NCI-H1417 (cell line): Measurements from ENCODE around the gene TTLL9.

Experiments used
- DNase-seq, 3 experiments: peaks; one replicate each; lab custom pipeline; 2025; lab: John Stamatoyannopoulos, UW

TTLL9 gene

DNA sequence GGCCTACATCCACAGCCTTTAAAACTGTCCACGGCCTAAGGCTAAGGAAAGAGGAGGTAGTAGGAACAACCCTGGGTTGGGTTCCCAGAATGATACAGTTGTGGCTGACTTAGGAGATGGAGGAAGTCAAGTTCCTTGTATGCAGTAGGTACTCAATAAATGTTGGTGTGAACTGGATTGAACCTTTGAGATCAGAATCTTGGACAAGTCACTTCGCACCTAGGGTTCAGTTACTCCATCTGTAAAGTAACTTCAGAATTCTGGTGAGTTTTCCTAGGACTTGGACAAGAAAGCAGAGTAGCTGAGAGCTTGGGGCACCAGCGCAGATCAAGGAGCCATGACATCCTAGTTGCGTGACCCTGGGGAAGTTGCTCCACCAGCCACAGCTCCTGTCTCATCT is 106.6 kb downstream of the TTLL9 start:
- no peak for DNase-seq

DNA sequence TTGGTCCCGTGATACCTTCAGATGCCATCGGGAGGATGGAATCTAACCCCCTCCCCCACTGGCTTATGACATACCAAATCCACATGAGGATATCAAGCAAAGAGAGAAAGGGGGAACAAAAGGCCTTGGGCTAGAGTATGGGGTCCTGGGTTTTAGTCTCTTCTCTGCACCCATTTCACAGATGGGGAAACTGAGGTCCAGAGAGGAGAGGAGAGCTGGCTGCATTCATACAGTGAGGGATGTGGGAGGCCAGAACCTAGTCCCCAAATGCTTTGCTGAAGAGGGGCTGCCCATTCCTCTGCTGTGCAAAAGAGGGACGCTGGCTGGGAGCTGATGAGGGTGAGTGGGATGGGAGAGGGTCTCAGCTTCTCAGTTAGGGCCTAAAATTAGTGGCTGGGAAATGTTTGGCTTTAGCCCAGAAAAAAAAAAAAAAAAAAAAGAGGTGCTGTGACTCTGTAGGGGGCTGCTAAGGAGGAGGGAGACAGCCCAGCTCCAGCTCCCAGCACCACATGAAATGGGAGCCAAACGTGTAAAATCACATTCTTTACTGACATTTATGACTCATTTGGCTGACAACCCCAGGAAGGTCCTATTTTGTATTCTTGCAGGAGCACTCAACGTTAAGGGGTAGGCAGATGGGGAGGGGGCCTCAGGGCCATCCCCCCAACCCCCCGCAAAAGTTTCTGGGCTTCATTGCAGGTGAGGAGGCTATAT is 109.4 kb downstream of the TTLL9 start:
- no peak for DNase-seq

GRCh38 chr20:31981784-31982183 is 111.3 kb downstream of the TTLL9 start:
- no peak for DNase-seq

- no peak for DNase-seq
Measured at GRCh38 chr20:31984981-31985471, 114.6 kb downstream of the TTLL9 start.

- no peak for DNase-seq
Measured at GRCh38 chr20:31987744-31988143, 117.3 kb downstream of the TTLL9 start.

DNA sequence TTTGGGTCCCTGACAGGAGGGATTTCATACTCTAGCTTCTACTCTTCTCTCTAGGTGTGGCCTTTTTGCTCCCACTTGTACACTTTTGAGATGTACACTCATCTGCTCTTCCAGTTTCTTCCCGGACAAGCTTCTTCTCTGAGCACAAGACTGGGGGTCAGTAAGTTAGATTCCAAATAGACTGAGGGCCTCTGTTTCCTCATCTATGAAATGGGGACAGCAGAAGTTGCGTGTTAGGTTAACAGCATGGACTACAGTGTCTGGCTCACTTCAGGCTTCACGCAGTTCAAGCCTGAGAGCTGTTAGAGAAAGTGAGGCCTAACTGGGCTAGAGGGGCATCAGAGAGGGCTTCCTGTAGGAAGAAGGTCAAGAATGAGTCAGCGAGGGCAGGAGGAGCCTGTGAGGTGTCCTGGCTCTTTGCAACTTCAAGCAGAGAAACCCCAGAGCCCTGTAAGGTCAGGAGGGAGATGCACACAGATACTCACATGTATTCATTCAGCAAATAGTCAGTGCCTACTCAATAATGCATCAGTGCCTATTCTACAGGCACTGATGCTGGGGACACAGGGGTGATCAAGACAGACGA is 118.1 kb downstream of the TTLL9 start:
- no peak for DNase-seq

- DNase-seq = no peak
Measured at GRCh38 chr20:31989030-31989645, 118.7 kb downstream of the TTLL9 start.

DNA sequence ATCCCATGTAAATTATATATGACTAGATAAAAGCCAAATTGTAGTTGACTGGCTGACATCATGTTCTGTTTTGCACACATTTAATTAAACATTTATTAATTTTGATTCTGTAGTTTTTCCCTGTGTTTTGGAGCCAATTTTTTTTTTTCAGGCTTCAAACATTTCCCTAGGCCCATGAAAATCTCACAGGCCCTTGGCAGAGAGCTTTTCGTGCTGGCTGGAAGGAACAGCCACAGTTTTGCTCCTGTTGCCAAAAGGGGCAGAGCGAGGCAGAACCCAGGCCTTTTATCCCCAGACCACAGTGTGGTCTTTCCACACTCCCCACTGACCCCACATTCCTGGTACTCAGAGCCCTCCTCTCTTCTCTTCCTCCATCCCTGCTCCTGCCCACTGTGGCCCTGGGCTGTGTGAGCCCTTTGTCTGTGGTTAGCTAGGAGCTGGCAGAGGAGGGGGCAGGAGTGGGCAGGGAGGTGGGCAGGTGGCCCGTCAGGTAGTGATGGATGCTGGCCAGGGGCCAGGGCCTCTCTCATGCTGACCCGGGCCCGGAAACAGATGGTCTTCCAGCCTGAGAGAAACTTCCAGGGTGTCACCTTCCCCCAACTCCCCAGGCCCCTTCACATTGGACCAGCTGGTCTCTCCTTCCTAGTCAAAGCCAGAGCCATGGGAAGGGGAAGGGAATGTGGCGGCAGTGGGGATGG is 120.4 kb downstream of the TTLL9 start:
- DNase-seq = peak in 1 of 3 experiments; percentile 28

GRCh38 chr20:31991339-31991705 is 120.9 kb downstream of the TTLL9 start:
- no peak for DNase-seq

DNA sequence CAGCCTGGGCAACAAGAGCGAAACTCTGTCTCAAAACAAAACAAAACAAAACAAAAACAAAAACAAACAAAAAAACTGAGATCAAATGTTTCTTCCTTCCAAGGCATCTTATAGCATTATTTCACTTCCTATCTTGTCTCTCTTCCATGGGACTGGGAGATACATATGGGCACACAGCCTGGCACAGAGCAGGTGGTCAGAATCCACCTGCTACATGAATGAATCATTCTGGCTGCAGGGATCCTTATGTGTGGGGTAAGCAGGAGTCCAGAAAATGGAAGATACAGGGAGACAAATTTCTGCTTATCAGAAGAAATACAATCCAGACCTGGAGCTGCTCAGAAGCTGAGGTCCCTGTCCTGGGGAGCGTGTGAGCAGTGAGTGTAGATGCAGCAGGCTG is 121.7 kb downstream of the TTLL9 start:
- DNase-seq = no peak
